ENCODE results near the gene EN2.
"Not testable (repeated sequence)": the region's sequence is repeated elsewhere in the genome, so short reads cannot be mapped to it uniquely, and the experiment has no call there.

EN2 gene

GRCh38 chr7:155437836-155438235 lies 20.1 kb upstream of the EN2 start:
- no peak overlapping the region for H3K4me3 ChIP-seq (ENCODE audit: low read depth, low read length)
- TF ChIP-seq, protein P1, sequence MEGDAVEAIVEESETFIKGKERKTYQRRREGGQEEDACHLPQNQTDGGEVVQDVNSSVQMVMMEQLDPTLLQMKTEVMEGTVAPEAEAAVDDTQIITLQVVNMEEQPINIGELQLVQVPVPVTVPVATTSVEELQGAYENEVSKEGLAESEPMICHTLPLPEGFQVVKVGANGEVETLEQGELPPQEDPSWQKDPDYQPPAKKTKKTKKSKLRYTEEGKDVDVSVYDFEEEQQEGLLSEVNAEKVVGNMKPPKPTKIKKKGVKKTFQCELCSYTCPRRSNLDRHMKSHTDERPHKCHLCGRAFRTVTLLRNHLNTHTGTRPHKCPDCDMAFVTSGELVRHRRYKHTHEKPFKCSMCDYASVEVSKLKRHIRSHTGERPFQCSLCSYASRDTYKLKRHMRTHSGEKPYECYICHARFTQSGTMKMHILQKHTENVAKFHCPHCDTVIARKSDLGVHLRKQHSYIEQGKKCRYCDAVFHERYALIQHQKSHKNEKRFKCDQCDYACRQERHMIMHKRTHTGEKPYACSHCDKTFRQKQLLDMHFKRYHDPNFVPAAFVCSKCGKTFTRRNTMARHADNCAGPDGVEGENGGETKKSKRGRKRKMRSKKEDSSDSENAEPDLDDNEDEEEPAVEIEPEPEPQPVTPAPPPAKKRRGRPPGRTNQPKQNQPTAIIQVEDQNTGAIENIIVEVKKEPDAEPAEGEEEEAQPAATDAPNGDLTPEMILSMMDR (IDR thresholded peaks at IDR 0.05; ENCODE audit: borderline replicate concordance, insufficient read depth, low read depth, low read length) = no peak

DNA sequence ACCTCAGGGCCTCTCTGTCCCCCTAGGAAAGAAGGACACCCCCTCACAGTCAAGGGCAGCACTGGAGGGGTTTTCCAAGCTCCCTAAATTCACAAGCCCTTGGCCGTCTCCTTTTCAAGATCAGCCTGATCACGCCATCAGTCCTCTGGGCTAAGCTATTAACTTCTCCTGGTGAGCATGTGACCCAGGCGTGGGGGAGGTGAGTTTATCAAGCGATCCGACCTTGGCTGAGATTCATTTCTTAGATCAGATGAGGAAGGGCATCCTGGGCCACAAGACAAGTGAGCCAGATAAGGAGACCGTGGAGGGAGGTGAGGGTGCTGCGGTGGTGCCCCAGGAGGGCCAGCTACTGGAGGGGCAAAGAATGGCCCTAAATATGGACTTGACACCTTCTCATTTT lies 19.2 kb upstream of the EN2 start:
- TF ChIP-seq, protein P1 (IDR thresholded peaks at IDR 0.05; ENCODE audit: borderline replicate concordance, insufficient read depth, low read depth, low read length) = no peak
- no peak overlapping the region for H3K4me3 ChIP-seq (ENCODE audit: low read depth, low read length)

GRCh38 chr7:155439311-155440017 lies 18.5 kb upstream of the EN2 start:
- H3K4me3 ChIP-seq (ENCODE audit: low read depth, low read length) = no peak overlapping the region
- TF ChIP-seq, protein P1 (IDR thresholded peaks at IDR 0.05; ENCODE audit: borderline replicate concordance, insufficient read depth, low read depth, low read length) = no peak

DNA sequence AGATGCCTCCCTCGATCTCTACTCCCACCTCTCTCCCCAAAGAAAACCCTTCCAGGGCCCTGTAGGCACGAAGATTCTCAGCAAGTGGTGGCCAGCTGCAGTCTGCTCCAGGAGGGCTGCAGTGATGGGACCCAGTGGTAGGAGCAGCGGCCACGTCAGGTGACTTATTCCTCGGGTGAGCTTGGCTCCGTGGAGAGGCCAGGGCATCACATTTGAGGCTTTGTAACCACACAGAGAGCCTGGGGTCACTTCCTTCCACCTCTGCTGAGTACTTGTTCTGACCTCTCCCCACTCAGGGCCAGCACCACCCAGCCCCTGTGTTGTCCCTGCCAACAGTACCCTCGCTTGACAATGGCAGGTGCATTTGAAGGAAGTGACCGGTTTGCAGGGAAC lies 17.9 kb upstream of the EN2 start:
- no peak overlapping the region for H3K4me3 ChIP-seq (ENCODE audit: low read depth, low read length)
- TF ChIP-seq, protein P1 (IDR thresholded peaks at IDR 0.05; ENCODE audit: borderline replicate concordance, insufficient read depth, low read depth, low read length) = no peak

GRCh38 chr7:155441856-155442255 lies 16.1 kb upstream of the EN2 start:
- no peak overlapping the region for H3K4me3 ChIP-seq (ENCODE audit: low read depth, low read length)
- TF ChIP-seq, protein P1 (IDR thresholded peaks at IDR 0.05; ENCODE audit: borderline replicate concordance, insufficient read depth, low read depth, low read length) = no peak

DNA sequence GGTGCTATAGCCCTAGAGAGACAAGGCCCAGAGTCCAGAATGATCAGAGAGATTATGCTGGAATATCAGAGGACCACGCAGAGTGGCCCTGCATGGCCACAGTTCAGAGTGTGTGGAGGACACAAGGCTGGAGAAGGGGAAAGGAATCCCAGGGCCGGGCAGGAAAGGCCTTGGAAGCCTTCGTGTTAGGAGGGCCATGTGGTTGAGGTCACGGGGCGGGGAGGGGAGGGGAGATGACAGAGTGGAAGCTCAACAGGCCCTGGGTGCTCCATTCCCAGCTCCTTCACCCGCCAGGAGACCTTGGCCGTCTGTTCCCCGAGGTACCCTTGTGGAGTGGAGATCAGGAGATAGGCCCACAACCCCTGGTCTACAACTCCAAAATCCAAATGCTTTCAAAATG lies 13.2 kb upstream of the EN2 start:
- TF ChIP-seq, protein P1 (IDR thresholded peaks at IDR 0.05; ENCODE audit: borderline replicate concordance, insufficient read depth, low read depth, low read length) = no peak
- H3K4me3 ChIP-seq (ENCODE audit: low read depth, low read length) = no peak overlapping the region

- H3K4me3 ChIP-seq (ENCODE audit: low read depth, low read length) = not testable (repeated sequence)
These were observed 12.3 kb upstream of the EN2 start for GRCh38 chr7:155445606-155446005.

Measured in GM12875 (cell line).